ENCODE measurements around the gene ZNF391.

- TF ChIP-seq CTCF (IDR thresholded peaks at IDR 0.05) (no peak), POLR2AphosphoS5 (IDR thresholded peaks at IDR 0.05) (no peak), POLR2A (IDR thresholded peaks at IDR 0.05) (no peak)
Observed at GRCh38 chr6:27439371-27439770, 50.8 kb downstream of the ZNF391 start.
